Esophagus squamous epithelium (tissue), 5 donors: Measurements from ENCODE around the gene AIRE. TPM values are rescaled to one million over a fixed set of nuclear protein-coding genes. Genes with fewer than 3 reads are reported as not detected.

ENCODE experiments used
- DNase-seq: peaks from one replicate; lab custom pipeline; 2025; lab: John Stamatoyannopoulos, UW
- H3K27ac ChIP-seq, 4 donors: fragments of 200-600 bp; sonication (generic); one replicate each; pipeline ENCODE4 v1.5.1; 2016 to 2019; ENCODE audit warnings: mild to moderate bottlenecking in 1 of 4
- H3K27me3 ChIP-seq, 4 donors: fragments of 200-600 bp; sonication (generic); 1 replicate in 3 of 4; 2 replicates in 1 of 4; pipeline versions ENCODE4 v1.5.1 to v1.6.0; 2017 to 2021; ENCODE audit warnings: antibody characterized with exemption in 1 of 4
- H3K36me3 ChIP-seq, 3 donors: fragments of 200-600 bp; sonication (generic); one replicate each; pipeline ENCODE4 v1.5.1; 2016 to 2019
- H3K4me1 ChIP-seq, 3 donors: fragments of 200-600 bp; sonication (generic); one replicate each; pipeline ENCODE4 v1.5.1; 2017 to 2019
- H3K4me3 ChIP-seq, 4 donors: fragments of 200-600 bp; sonication (generic); 1 replicate in 3 of 4; 2 replicates in 1 of 4; pipeline ENCODE4 v1.5.1; 2016 to 2019; ENCODE audit warnings: mild to moderate bottlenecking in 2 of 4, moderate library complexity in 1 of 4
- H3K9me3 ChIP-seq, 3 donors: fragments of 200-600 bp; sonication (generic); one replicate each; pipeline ENCODE4 v1.5.1; 2016 to 2019
- POLR2A ChIP-seq, 4 donors: fragments of 450-650 bp; IDR thresholded peaks; one replicate each; pipeline ENCODE4 v1.6.1; 2017; ENCODE audit warnings: antibody characterized with exemption in 4 of 4, mild to moderate bottlenecking in 4 of 4, moderate library complexity in 3 of 4
- WGBS, 2 donors: methylation state at CpG; one replicate each; pipeline ENCODE4 v1.1.5; 2018; 5-methylcytosine and 5-hydroxymethylcytosine counted together
- intact Hi-C: fragments of 100-400 bp; cut with DNase I; formaldehyde crosslinking; loops from one replicate; pipeline ENCODE4 v1.15.0; 2022
- total RNA-seq, 4 donors: library from RNA; depleted of rRNA; stranded (reverse); fragments of >200 nt; gene quantifications; one replicate each; pipeline ENCODE4 v1.1.0, GENCODE V29; 2016
- TF ChIP-seq, protein P1 (sequence below), 6 experiments: fragments of 450-650 bp in 4 of 6; fragments of 200-600 bp in 2 of 6; sonication (generic) in 2 of 6; IDR thresholded peaks; one replicate each; pipeline ENCODE4 v1.5.1; 2016 to 2019; ENCODE audit warnings: antibody characterized with exemption in 6 of 6, mild to moderate bottlenecking in 4 of 6, moderate library complexity in 4 of 6
- donor health status: DM: yes; HTN: yes; CAD: no.

AIRE gene
- total RNA-seq, 4 donors from 2014 or later, result not detected

DNA sequence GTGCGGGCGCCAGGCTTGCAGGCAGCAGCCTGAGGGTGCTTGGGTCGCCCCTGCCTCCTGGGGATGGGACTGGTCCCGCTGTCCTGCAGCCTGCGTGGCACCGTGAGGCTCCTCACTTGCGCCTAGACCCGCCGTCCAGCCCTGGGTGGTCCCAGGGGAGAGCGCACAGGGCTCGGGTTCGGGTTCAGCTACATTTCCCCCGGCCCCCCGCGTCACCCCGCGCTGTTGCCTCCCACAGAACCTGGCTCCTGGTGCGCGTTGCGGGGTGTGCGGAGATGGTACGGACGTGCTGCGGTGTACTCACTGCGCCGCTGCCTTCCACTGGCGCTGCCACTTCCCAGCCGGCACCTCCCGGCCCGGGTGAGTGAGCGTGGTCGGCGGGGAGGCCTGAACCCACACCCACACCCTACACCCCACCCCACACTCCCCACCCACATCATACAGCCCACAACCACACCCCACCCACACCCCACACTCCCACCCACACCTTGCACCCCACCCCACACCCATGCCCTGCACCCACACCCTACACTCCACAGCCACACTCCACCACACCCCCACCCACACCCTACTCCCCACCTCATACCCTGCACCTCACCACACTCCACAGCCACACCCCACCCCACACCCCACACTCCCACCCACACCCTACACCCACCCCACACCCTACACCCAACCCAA, 8.0 kb downstream of the AIRE start:
- TF ChIP-seq POLR2A (IDR thresholded peaks at IDR 0.05), result no peak
- TF ChIP-seq, protein P1, sequence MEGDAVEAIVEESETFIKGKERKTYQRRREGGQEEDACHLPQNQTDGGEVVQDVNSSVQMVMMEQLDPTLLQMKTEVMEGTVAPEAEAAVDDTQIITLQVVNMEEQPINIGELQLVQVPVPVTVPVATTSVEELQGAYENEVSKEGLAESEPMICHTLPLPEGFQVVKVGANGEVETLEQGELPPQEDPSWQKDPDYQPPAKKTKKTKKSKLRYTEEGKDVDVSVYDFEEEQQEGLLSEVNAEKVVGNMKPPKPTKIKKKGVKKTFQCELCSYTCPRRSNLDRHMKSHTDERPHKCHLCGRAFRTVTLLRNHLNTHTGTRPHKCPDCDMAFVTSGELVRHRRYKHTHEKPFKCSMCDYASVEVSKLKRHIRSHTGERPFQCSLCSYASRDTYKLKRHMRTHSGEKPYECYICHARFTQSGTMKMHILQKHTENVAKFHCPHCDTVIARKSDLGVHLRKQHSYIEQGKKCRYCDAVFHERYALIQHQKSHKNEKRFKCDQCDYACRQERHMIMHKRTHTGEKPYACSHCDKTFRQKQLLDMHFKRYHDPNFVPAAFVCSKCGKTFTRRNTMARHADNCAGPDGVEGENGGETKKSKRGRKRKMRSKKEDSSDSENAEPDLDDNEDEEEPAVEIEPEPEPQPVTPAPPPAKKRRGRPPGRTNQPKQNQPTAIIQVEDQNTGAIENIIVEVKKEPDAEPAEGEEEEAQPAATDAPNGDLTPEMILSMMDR (IDR thresholded peaks at IDR 0.05), result no peak
- H3K4me1 ChIP-seq, result peaks cover 5 to 33% (median 14%) of the 10 kb centered on the region in 3 donors
- H3K4me3 ChIP-seq, result no peak overlapping the region
- no peak overlapping the region for H3K27ac ChIP-seq
- no peaks in the 10 kb centered on the region for H3K9me3 ChIP-seq
- no peak for DNase-seq
- 36 to 76% methylated on average over 5 to 15 of the region's 33 CpGs for WGBS, 2 donors
- peaks cover 0 to 74% (median 0%) of the 10 kb centered on the region in 4 donors for H3K27me3 ChIP-seq
- intact Hi-C loops, result no loop called here
- no peaks in the 10 kb centered on the region for H3K36me3 ChIP-seq

- H3K4me1 ChIP-seq, result peaks cover 9 to 42% (median 14%) of the 10 kb centered on the region in 3 donors
- H3K27me3 ChIP-seq, result peaks cover 0 to 69% (median 0%) of the 10 kb centered on the region in 4 donors
- DNase-seq, result no peak
- no peaks in the 10 kb centered on the region for H3K9me3 ChIP-seq
- intact Hi-C loops, result no loop called here
- whole genome bisulfite sequencing, 2 donors, result 4 to 48% methylated on average over 4 to 7 of the region's 26 CpGs
- no peaks in the 10 kb centered on the region for H3K36me3 ChIP-seq
- H3K4me3 ChIP-seq, result no peak overlapping the region
- TF ChIP-seq, protein P1 (IDR thresholded peaks at IDR 0.05), result no peak
- no peak overlapping the region for H3K27ac ChIP-seq
Observed at GRCh38 chr21:44294391-44295162, 8.9 kb downstream of the AIRE start.

- Histone ChIP-seq H3K27me3 (peaks cover 0 to 63% (median 0%) of the 10 kb centered on the region in 4 donors), H3K27ac (no peak overlapping the region), H3K36me3 (no peaks in the 10 kb centered on the region), H3K9me3 (no peaks in the 10 kb centered on the region), H3K4me1 (peaks cover 9 to 43% (median 14%) of the 10 kb centered on the region in 3 donors), H3K4me3 (no peak overlapping the region)
- DNase-seq, result no peak
- WGBS, 2 donors, result 22 to 27% methylated on average over 4 to 6 of the region's 14 CpGs
- TF ChIP-seq, protein P1 (IDR thresholded peaks at IDR 0.05), result no peak
- TF ChIP-seq POLR2A (IDR thresholded peaks at IDR 0.05), result no peak
- intact Hi-C loops, result no loop called here
Observed at GRCh38 chr21:44295163-44295573, 9.5 kb downstream of the AIRE start.

GRCh38 chr21:44295646-44296045, 10.0 kb downstream of the AIRE start:
- Histone ChIP-seq H3K27me3 (peaks cover 0 to 59% (median 0%) of the 10 kb centered on the region in 4 donors), H3K36me3 (no peaks in the 10 kb centered on the region), H3K9me3 (no peaks in the 10 kb centered on the region), H3K4me1 (peaks cover 10 to 46% (median 14%) of the 10 kb centered on the region in 3 donors), H3K4me3 (no peak overlapping the region), H3K27ac (no peak overlapping the region)
- TF ChIP-seq, protein P1 (IDR thresholded peaks at IDR 0.05), result no peak
- TF ChIP-seq POLR2A (IDR thresholded peaks at IDR 0.05), result no peak
- no peak for DNase-seq
- intact Hi-C loops, result no loop called here
- WGBS, 2 donors, result 59% methylated on average over 3 of the region's 10 CpGs; no CpG with 5 or more reads in 1 of the 2 donors

DNA sequence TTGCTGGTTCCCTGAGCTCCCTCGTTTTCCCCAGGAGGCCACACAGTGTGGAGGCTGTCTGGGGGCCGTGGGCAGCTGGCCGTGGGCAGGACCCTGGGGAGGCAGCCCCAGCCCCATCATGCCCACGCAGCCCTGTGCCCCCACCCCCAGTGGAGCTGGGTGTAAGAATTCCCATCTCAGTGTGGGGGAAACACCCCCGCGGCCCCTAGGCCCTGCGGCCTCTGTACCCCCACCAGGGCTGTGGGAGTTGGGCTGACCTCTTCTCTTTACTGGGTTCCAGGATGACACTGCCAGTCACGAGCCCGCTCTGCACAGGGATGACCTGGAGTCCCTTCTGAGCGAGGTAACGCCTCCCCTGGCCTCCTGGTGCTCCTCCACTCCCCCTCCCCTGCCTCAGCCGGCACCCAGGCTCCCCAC, 10.4 kb downstream of the AIRE start:
- 40 to 61% methylated on average over 1 to 3 of the region's 12 CpGs for WGBS, 2 donors
- no peak overlapping the region for H3K27ac ChIP-seq
- no peaks in the 10 kb centered on the region for H3K9me3 ChIP-seq
- H3K4me3 ChIP-seq, result no peak overlapping the region
- intact Hi-C loops, result no loop called here
- H3K4me1 ChIP-seq, result peaks cover 15 to 51% (median 19%) of the 10 kb centered on the region in 3 donors
- H3K27me3 ChIP-seq, result peaks cover 0 to 56% (median 0%) of the 10 kb centered on the region in 4 donors
- no peak for TF ChIP-seq POLR2A (IDR thresholded peaks at IDR 0.05)
- TF ChIP-seq, protein P1 (IDR thresholded peaks at IDR 0.05), result no peak
- no peak for DNase-seq
- H3K36me3 ChIP-seq, result no peaks in the 10 kb centered on the region
